DMS114 treated with DMSO at 0.1 percent for 48 hours (cell line): Measurements from ENCODE around the gene SHCBP1.
"Not testable (repeated sequence)": the region's sequence is repeated elsewhere in the genome, so short reads cannot be mapped to it uniquely, and the experiment has no call there.

Source experiments
- DNase-seq: peaks from one replicate; lab custom pipeline; 2025; ENCODE audit not compliant: unreplicated experiment; lab: John Stamatoyannopoulos, UW

The SHCBP1 gene

GRCh38 chr16:46621006-46621933 lies at the start of gene SHCBP1:
Gene SHCBP1 (minus strand): TSS chr16:46621379. CDS start chr16:46621359, 20 bp downstream.
- peak; percentile 83 for DNase-seq

DNA sequence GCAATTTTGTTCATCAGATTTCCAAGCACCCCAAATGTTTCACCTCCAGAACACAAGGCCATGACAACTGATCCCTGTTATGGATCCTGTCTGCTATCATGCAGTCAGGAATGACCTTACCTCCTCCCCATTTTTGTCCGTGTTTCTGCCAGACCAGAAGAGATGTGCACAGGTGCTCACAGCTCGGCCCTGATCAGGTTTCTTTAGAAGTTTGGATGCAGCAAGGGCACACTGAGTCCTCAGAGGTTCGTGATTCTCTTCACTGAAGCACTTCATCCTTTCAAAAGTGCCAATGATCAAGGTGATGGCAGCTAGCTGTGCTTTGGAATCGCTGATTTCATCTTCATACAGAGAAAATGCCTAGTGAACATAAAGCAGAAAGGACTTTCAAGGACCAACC lies 40.9 kb upstream of the SHCBP1 start:
- DNase-seq = no peak

- no peak for DNase-seq
These were observed 37.7 kb upstream of the SHCBP1 start for GRCh38 chr16:46658925-46659324.

DNA sequence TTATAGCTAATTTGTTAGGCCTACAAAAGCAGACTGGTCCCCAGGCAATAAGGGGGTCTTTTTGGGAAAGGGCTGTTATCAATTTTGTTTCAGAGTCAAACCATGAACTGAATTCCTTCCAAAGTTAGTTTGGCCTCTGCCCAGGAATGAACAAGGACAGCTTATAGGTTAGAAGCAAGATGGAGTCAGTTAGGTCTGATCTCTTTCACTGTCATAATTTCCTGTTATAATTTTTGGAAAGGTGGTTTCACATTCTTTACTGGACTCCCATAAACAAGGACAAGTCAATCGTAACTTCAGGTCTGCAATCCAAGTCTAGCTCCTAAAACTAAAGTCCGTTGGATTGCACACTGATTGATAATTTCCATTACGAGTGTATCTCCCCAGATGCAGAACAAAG lies 30.1 kb upstream of the SHCBP1 start:
- no peak for DNase-seq

- no peak for DNase-seq
These were observed 29.1 kb upstream of the SHCBP1 start for GRCh38 chr16:46650254-46650623.

DNA sequence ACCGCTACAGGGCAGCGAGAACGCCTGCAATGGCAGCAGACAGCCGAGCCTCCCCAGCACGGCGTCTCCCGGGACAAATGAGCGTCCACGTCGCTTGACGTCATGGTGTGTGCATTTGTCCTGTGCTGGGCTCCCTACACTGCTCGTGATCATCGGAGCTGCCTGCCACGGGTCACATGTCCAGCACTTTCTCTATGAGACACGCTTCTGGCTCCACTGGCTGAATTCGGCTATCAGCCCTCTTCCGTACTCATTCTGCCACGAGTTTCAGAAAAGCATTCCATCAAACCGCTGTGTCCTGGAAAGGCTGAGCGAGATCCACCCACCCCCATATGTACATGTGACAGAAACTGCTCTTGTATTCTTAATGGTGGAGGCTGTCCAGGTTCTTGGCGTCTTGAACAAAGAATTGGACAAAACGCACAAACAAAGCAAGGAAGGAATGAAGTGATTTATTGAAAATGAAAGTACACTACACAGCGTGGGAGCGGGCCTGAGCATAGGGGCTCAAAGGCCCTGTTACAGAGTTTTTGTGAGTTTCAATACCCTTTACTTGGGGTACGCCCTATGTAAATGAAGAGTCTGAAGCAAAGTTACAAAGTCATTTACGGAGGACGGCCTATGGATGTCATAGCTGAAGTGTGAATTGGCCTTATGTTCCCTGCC lies 28.5 kb upstream of the SHCBP1 start:
- peak; percentile 27 for DNase-seq

DNA sequence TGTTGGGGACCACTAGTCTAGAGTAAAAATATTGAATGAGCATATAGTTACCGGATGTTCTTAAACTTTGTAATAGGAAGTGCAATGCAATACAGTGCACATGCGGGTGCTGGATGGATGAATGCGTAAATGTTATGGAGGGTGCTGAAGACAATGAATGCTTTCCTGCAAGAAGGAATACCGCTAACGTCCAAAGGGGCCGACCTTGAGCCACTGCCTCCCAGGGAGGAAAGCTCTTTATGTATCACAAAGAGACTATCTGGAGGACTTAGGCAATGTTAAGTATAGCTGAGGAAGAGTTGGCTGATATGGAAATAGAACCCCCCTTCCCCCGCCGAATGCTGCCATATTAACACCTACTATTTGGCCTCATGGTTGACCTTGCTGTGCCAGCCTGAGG lies 27.5 kb upstream of the SHCBP1 start:
- DNase-seq = no peak

DNA sequence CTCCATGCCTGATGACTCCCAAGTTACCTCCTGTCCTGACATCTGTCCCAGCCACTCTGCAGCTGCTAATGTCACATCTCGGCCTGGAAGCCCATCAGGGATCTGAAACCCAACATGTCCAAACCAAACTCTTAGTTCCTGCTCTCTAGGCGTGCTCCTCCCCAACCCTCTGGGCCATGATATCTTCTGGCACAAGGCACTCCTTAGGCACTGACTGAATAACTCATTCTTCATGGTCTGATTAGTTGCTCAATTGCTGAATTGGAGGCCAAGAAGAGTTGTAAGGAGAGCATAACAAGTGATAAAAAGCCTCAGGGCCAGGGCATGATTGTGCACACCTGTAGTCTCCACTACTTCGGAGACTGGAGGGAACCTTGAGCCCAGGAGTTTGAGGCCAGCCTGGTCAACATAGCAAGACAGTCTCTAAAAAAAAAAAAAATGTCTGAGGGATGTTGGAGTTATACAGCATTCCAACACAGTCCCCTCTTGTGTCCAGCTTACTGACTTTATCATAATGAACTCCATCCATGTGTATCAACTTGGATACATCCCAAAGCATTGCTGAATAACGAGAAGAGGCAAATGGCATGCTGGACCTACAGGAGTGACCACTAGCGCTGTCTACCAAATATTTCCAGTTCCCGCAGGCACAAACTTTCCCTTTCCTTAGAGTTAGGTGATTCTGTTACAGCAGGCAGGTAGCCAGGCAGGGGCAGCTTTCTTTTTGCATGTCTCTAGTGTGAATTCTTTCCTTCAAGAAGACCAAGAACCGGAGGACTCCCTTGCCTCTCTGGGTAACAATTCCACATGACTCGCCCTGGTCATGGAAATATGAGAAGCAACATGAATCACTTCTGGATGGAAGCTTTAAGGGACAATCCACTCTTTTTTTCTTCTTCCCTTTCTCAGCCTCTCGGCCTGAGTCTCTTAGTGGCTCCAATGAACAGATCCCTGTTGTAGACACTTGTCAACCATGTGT lies 18.1 kb upstream of the SHCBP1 start:
- DNase-seq = no peak

DNA sequence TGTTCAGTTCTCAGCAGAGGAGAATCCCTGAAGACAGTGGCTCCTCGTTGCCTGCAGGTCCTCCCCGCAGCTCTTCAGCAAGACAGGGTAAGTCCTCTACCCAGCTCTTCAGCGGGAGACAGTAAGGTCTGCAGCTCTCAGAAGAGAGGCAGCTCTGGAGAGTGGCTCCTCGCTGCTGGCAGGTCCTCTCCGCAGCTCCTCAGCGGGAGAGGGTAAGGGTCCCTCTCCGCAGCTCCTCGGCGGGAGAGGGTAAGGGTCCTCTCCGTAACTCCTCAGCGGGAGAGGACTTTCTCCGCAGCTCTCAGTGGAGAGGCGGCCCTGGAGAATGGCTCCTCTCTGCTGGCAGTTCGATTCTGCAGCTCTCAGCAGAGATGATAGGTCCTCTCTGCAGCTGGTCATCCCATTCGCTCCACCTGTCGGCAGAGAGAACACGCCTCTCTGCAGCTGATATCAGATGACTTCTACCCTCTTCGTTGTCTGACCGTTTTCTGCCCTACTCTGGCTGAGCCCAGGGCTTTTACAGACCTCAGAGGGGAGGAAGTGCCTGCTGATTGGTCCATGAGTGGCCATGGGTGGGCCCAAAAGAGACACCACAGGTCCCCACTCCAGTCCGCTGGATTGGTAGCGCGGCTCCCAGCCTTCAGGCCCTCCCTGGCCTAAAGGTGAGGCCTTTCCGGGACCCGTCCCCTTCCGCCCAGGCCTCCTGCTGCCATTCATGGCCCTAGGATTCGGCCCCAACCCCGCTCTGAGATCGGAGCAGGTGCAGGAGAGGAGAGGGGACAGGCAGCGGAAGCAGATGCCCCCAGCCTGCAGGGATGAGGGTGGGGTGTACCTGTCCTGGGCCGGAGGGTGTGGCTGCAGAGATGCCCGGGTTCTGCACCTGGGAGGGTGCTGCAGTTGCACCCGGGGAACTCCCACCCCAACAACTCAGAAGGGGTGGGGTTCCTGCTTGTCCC lies 11.9 kb upstream of the SHCBP1 start:
- DNase-seq = no peak

- DNase-seq = peak; percentile 77
These were observed 8.4 kb upstream of the SHCBP1 start for GRCh38 chr16:46629331-46630219.

GRCh38 chr16:46627746-46628145 lies 6.6 kb upstream of the SHCBP1 start:
- no peak for DNase-seq

GRCh38 chr16:46626681-46627080 lies 5.5 kb upstream of the SHCBP1 start:
- DNase-seq = not testable (repeated sequence)

GRCh38 chr16:46624862-46625261 lies 3.7 kb upstream of the SHCBP1 start:
- DNase-seq = not testable (repeated sequence)

GRCh38 chr16:46623707-46624106 lies 2.5 kb upstream of the SHCBP1 start:
- not testable (repeated sequence) for DNase-seq

- DNase-seq = not testable (repeated sequence)
These were observed 2.1 kb upstream of the SHCBP1 start for GRCh38 chr16:46623246-46623645.

DNA sequence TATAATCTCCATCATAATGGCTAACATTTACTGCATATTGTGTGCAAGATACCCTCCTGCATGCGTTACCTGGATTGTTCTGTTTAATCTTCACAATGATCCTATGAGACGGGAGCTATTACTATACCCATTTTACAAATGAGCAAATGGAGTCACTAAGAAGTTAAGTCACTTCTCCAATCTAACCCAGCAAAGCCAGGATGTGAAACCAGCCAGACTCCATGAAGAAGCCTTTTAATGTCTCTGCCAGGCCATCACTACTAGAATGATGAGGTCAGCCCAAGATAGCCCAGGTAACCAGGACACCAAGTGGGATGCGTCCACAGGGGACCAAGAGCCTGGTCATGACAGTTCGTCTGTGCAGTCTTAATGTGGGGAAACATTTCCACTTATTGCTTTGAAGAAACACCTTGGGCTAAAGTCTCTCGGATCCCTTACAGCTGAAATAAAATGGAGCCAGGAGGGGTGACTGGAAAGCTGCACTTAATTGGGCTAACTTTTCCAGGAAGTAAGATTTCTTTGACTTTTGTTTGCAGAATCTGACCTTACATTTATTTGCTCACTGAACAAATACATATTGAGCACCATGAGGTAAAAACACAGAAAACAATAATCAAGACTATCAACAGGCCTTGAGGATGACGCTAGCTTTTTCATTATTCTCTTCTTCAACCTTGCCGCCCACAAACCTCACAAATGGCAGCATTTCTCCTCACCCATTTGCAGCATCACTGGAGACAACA lies 926 bp upstream of the SHCBP1 start:
- no peak for DNase-seq

GRCh38 chr16:46620266-46621005 lies 743 bp downstream of the SHCBP1 start:
- no peak for DNase-seq

- no peak for DNase-seq
These were observed 2.7 kb downstream of the SHCBP1 start for GRCh38 chr16:46618516-46618915.
